Type B pancreatic cell (in vitro differentiated cells): Measurements from ENCODE around the gene RAD51B. TPM values are rescaled to one million over a fixed set of nuclear protein-coding genes. Genes with fewer than 3 reads are reported as not detected.

Experiments used
- DNase-seq: peaks from one replicate; pipeline ENCODE4 v3.0.0; 2021; ENCODE audit warnings: mixed read lengths; ENCODE audit not compliant: unreplicated experiment; ENCODE audit errors: extremely low spot score
- H3K27ac Mint-ChIP-seq: 2 replicates; pipeline ENCODE4 v1.8.0; 2021; ENCODE audit warnings: mild to moderate bottlenecking, mixed read lengths
- H3K27me3 Mint-ChIP-seq: 2 replicates; pipeline ENCODE4 v1.8.0; 2021; ENCODE audit warnings: mixed read lengths
- H3K36me3 Mint-ChIP-seq: 2 replicates; pipeline ENCODE4 v1.8.0; 2021; ENCODE audit warnings: mixed read lengths
- H3K4me1 Mint-ChIP-seq: one replicate; pipeline ENCODE4 v1.8.0; 2021; ENCODE audit warnings: mixed read lengths; ENCODE audit not compliant: unreplicated experiment
- H3K4me3 Mint-ChIP-seq: 2 replicates; pipeline ENCODE4 v1.8.0; 2021; ENCODE audit warnings: mild to moderate bottlenecking, mixed read lengths
- H3K9me3 Mint-ChIP-seq: 2 replicates; pipeline ENCODE4 v1.8.0; 2021; ENCODE audit warnings: mixed read lengths
- total RNA-seq: library from RNA; stranded (reverse); gene quantifications from 2 replicates; pipeline ENCODE4 v1.2.1, GENCODE V29; 2021; ENCODE audit warnings: low replicate concordance
- TF ChIP-seq, protein P1 (sequence below): fragments of 200-600 bp; sonication (generic); conservative IDR thresholded peaks from 2 replicates; pipeline ENCODE4 v1.5.0; 2021; ENCODE audit warnings: antibody characterized with exemption, mild to moderate bottlenecking

Gene RAD51B
- total RNA-seq, 1 donor from 2014 or later: 27.3 TPM

DNA sequence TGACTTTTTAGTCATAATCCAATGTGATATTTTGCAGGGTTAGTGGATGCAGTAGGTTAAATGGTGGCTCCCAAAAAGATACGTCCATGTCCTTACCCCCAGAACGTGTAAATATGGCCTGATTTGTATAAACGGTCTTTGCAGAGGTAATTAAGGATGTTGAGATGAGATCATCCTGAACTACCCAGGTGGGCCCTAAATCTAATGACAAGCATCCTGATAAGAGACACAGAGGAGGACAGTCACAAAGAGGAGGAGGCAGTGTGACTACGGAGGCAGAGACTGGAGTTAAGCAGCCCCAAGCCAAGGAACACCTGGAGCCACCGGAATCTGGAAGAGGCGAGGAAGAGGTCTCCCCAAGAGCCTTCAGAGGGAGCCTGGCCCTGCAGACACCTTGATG is 679.9 kb downstream of the RAD51B start:
- no peak overlapping the region for H3K4me3 Mint-ChIP-seq
- H3K27ac Mint-ChIP-seq: peak overlapping the region; percentile 62
- H3K36me3 Mint-ChIP-seq: peaks cover 14% of the 10 kb centered on the region
- H3K4me1 Mint-ChIP-seq: peaks cover 64% of the 10 kb centered on the region
- no peaks in the 10 kb centered on the region for H3K27me3 Mint-ChIP-seq
- no peaks in the 10 kb centered on the region for H3K9me3 Mint-ChIP-seq
- DNase-seq: no peak
- TF ChIP-seq, protein P1, sequence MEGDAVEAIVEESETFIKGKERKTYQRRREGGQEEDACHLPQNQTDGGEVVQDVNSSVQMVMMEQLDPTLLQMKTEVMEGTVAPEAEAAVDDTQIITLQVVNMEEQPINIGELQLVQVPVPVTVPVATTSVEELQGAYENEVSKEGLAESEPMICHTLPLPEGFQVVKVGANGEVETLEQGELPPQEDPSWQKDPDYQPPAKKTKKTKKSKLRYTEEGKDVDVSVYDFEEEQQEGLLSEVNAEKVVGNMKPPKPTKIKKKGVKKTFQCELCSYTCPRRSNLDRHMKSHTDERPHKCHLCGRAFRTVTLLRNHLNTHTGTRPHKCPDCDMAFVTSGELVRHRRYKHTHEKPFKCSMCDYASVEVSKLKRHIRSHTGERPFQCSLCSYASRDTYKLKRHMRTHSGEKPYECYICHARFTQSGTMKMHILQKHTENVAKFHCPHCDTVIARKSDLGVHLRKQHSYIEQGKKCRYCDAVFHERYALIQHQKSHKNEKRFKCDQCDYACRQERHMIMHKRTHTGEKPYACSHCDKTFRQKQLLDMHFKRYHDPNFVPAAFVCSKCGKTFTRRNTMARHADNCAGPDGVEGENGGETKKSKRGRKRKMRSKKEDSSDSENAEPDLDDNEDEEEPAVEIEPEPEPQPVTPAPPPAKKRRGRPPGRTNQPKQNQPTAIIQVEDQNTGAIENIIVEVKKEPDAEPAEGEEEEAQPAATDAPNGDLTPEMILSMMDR: no peak

DNA sequence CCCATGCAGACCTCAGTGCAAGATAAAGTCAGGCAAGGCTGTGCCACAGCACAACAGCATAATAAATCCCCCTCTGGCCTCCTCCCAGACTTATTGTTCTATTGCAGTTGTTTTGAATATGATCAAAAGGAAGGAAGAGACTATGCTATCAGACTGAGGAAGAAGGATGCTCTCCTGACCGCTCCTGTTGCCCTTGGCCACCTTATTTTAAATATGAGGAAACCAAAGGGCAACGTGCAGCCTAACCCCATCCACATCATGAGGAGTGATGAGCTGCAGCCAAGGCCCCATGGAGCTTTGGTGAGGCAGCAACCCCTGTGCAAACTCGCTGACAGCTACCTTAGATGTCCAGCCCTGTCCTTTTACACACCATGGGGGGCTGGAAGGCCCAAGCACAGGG is 681.6 kb downstream of the RAD51B start:
- H3K4me3 Mint-ChIP-seq: no peak overlapping the region
- peaks cover 62% of the 10 kb centered on the region for H3K4me1 Mint-ChIP-seq
- peak overlapping the region; percentile 22 for H3K27ac Mint-ChIP-seq
- no peak for DNase-seq
- H3K36me3 Mint-ChIP-seq: peaks cover 12% of the 10 kb centered on the region
- no peaks in the 10 kb centered on the region for H3K9me3 Mint-ChIP-seq
- no peaks in the 10 kb centered on the region for H3K27me3 Mint-ChIP-seq
- TF ChIP-seq, protein P1: no peak

DNA sequence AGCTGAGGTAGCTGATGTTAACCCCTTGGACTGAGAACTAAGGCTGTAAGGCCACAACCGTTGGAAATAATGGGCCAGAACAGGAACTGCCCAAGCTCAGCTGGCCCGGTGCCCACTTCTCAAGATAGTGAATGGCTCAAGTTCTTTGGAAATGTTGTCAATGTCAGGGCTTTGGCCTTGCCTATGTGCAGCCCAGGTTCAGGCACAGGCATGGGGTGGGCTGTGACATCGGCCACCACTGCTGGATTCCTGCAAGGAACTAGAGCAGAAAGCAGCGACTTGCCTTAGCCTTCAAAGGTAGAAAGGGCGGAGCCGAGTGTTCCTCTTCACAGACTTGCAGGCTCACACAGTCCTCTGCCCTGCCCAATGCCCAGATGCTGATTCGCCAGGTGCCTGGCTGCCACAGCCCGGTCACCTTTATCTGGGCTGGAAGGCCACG is 682.1 kb downstream of the RAD51B start:
- H3K4me3 Mint-ChIP-seq: peak overlapping the region; percentile 12
- no peaks in the 10 kb centered on the region for H3K27me3 Mint-ChIP-seq
- peak overlapping the region; percentile 95 for H3K27ac Mint-ChIP-seq
- H3K4me1 Mint-ChIP-seq: peaks cover 62% of the 10 kb centered on the region
- H3K36me3 Mint-ChIP-seq: peaks cover 12% of the 10 kb centered on the region
- H3K9me3 Mint-ChIP-seq: no peaks in the 10 kb centered on the region
- TF ChIP-seq, protein P1: no peak
- DNase-seq: no peak

DNA sequence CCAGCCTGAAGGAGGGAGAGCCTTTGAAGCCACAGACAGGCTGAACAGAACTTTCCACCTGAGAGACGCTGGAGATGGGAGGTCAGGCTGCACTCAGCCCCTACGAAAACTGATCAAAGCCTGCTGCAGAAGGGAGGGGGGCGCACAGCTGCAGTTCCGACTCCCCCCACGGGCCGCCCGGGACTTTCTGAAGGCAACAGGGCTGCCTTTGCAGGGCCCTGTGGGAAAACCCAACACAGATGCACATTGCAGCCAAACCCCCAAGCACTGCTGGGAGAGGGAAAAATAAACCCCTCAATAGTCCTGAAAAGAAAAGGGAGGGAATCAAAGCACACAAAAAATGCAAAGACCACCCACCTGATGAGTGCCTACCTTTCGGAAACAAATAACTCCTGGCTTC is 682.7 kb downstream of the RAD51B start:
- TF ChIP-seq, protein P1: no peak
- H3K36me3 Mint-ChIP-seq: peaks cover 12% of the 10 kb centered on the region
- no peaks in the 10 kb centered on the region for H3K9me3 Mint-ChIP-seq
- peak overlapping the region; percentile 95 for H3K27ac Mint-ChIP-seq
- H3K27me3 Mint-ChIP-seq: no peaks in the 10 kb centered on the region
- peak overlapping the region; percentile 12 for H3K4me3 Mint-ChIP-seq
- H3K4me1 Mint-ChIP-seq: peaks cover 68% of the 10 kb centered on the region
- no peak for DNase-seq

DNA sequence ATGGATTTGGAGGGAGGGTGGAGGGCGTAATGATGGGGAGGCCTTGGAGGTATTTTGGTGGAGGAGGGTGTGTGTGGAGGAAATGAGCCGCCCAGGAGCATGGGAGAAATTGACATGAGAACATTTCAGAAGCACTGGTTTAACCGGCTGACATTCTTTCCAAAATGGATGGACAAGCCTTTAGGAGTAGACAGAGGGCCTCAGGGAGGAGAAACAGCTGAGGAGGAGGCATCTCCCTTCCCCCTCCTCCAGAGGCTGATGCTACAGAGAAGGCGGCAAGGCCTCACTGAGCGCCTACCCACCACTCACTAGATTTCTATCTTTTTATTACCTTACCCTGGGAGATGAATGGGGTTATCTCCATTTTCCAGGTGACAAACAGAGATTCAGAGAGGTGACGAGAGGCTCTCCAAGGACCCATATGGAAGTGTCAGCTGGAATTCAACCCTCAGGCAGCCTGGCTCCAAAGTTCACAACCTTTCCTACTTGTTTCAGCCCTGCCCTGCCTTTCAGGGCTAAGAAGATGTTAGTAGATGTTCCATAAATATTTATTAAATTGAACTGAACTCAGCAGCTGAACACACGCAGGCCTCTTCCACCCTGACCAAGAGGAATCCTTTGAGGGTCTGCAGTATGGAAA is 683.7 kb downstream of the RAD51B start:
- peak overlapping the region; percentile 95 for H3K27ac Mint-ChIP-seq
- H3K4me3 Mint-ChIP-seq: peak overlapping the region; percentile 66
- TF ChIP-seq, protein P1: no peak
- no peak for DNase-seq
- H3K4me1 Mint-ChIP-seq: peaks cover 71% of the 10 kb centered on the region
- no peaks in the 10 kb centered on the region for H3K27me3 Mint-ChIP-seq
- H3K9me3 Mint-ChIP-seq: no peaks in the 10 kb centered on the region
- peaks cover 12% of the 10 kb centered on the region for H3K36me3 Mint-ChIP-seq

DNA sequence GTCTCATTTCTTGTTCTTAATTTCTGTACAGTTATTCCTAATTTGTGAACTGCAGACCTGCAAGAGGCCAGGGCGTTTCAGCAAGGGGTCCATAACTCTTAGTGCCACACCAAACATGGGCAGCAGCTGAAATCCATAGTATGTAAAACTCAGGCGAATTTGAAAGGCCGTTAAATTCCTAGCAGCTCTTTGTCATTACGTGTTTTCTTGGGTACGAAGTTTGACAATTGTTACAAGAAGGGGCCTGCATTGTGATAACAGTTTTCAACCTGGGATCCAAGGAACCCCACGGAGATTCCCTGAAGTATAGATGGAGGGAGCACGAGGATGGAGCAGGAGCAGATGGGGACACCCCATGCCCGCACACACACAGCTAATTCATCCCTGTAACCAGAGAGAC is 685.3 kb downstream of the RAD51B start:
- Mint-ChIP-seq H3K27me3 (no peaks in the 10 kb centered on the region), H3K4me1 (peaks cover 67% of the 10 kb centered on the region), H3K4me3 (no peak overlapping the region), H3K9me3 (no peaks in the 10 kb centered on the region), H3K27ac (peak overlapping the region; percentile 56), H3K36me3 (peaks cover 9% of the 10 kb centered on the region)
- no peak for DNase-seq
- TF ChIP-seq, protein P1: no peak
